Melanocyte of skin (primary cell): Measurements from ENCODE around the gene FIBCD1. TPM values are rescaled to one million over a fixed set of nuclear protein-coding genes. Genes with fewer than 3 reads are reported as not detected.

Experiments used
- total RNA-seq, 2 donors: library from RNA; depleted of rRNA; stranded (reverse); fragments of >200 nt; gene quantifications; 2 replicates each; pipeline ENCODE4 v1.2.3, GENCODE V29; 2012

Gene FIBCD1, protein sequence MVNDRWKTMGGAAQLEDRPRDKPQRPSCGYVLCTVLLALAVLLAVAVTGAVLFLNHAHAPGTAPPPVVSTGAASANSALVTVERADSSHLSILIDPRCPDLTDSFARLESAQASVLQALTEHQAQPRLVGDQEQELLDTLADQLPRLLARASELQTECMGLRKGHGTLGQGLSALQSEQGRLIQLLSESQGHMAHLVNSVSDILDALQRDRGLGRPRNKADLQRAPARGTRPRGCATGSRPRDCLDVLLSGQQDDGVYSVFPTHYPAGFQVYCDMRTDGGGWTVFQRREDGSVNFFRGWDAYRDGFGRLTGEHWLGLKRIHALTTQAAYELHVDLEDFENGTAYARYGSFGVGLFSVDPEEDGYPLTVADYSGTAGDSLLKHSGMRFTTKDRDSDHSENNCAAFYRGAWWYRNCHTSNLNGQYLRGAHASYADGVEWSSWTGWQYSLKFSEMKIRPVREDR
- total RNA-seq, result under 1 TPM; under 0.01 to 0.67 TPM

DNA sequence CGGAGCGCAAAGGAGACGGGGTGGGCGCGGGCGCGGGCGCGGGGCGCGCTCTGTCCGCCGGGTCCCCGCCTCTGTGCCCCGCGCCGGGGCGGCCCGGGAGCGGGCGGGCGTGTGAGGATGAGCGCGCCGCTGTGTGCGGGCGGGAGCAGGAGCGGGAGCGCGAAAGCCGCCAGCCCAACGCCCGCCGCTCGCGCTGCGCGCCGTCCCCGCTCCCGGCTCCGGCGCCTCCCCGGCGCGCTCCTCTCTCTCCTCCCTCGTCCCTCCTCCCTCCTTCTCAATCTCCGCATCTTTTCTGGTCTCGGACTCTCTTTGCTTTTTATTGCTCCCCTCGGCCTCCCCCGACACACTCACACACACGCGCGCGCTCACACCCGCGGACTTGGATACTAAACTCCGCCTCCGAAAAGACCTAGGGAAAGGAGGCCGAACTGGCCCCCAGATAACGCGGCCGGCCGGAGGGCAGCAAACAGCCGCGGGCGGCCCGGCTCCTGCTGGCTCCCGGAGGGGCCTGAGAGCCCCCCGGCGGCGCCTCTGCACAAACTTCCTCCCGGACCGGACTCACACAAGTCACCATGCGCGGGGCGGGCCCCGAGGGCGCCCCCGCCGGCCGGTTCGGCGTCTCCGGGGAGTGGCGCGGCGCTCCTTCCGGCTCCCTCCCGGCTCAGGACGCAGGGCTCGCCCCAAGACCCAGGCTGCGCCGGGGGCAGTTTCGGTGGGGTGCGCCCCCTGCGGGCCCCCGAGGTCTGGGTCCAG lies at the start of gene FIBCD1:
Gene FIBCD1 (minus strand): TSS at position 596 of the 753 bp plus-strand sequence. CDS start 640 bp downstream, outside the sequence.

DNA sequence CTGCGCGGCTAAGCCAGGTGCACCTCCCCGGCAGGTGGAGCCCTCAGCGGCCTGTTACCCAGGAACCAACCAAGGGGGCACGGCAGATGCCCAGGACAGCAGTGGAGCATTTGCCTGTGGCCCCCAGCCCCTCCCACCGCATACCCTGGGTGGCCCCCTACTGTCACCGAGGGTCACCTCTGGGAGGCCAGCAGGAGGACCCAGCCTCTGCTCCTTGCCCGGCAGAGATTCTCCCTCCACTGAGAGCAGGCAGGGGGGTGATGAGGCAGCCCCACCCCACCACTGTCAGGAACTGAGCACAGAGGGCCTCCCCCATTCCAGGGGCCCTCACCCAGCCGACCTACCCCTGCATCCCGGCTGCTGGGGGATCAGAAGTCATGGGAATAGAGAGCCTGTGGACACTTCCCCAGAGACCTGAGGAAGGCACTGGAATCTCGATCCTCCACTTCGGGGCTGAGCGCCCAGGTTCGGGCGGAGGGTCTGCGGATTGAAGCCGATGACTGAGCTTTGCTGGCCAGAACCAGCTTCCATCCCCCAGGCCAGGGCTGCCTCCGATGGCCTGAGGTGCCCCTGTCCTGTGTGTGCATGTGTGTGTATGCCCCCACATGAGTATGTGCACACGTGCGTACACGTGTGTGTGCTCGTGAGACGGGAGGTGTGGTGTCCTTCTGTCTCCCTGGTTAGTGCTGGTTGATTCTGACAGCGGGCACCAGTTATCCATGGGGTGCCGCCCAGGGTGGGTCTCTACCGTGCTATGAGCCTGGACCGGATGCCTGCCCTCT lies 42.6 kb downstream of the FIBCD1 start, which contains the start of gene QRFP:
Gene QRFP (minus strand): TSS at position 580 of the 782 bp plus-strand sequence. CDS start 2,974 bp downstream, outside the sequence.

Other genes with a start within 250 kb of the FIBCD1 start
- 10 to 100 TPM; 22.4 to 54.6 TPM for gene EXOSC2, start 245.5 kb downstream of the FIBCD1 start, total RNA-seq
- 10 to 100 TPM; 52.3 to 71.2 TPM for gene ABL1, start 104.0 kb downstream of the FIBCD1 start, total RNA-seq
- not detected for gene QRFP, start 42.4 kb downstream of the FIBCD1 start, total RNA-seq
- gene LAMC3, start 69.9 kb upstream of the FIBCD1 start, total RNA-seq, result under 1 TPM; 0.33 to 0.69 TPM
- gene AIF1L, start 157.3 kb upstream of the FIBCD1 start, total RNA-seq, result 10 to 100 TPM; 39.6 to 62.6 TPM
- 10 to 100 TPM; 19.6 to 21.6 TPM for gene NUP214, start 186.3 kb upstream of the FIBCD1 start, total RNA-seq